ENCODE measurements around the gene HS3ST6.

The HS3ST6 gene

DNA sequence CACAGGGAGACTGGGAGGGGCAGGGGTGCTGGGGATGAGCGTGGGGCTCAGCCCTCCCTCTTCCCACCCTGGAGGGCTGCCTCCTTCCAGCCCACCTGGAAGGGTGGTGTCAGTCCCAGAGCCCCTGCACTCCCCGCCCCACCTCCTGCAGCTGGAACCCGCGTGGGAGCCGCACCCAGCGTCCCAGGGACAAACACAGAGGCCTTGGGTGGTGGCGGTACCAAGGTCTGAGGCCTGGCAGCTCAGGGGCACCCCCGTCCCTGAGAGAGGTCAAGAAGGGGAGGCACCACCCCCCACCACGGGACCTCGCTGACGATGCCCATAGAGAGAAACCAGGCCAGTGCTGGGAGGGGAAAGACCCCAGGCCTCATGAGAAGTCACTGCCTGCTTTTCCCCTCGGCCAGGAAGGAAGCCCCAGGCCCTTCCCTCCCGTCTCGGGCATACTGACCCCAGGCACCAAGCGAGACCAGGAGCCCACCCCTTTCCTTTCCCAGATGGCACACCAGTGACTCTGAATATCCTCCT, 4.1 kb downstream of the HS3ST6 start:
- no peak for TF ChIP-seq TAF1 (IDR thresholded peaks at IDR 0.05; ENCODE audit: borderline replicate concordance, insufficient read depth, low read length)
- no peak for TF ChIP-seq FOXP2 (optimal IDR thresholded peaks at IDR 0.05; ENCODE audit: borderline replicate concordance, extremely low read depth, extremely low read length, insufficient read depth)
- TF ChIP-seq, protein P1, sequence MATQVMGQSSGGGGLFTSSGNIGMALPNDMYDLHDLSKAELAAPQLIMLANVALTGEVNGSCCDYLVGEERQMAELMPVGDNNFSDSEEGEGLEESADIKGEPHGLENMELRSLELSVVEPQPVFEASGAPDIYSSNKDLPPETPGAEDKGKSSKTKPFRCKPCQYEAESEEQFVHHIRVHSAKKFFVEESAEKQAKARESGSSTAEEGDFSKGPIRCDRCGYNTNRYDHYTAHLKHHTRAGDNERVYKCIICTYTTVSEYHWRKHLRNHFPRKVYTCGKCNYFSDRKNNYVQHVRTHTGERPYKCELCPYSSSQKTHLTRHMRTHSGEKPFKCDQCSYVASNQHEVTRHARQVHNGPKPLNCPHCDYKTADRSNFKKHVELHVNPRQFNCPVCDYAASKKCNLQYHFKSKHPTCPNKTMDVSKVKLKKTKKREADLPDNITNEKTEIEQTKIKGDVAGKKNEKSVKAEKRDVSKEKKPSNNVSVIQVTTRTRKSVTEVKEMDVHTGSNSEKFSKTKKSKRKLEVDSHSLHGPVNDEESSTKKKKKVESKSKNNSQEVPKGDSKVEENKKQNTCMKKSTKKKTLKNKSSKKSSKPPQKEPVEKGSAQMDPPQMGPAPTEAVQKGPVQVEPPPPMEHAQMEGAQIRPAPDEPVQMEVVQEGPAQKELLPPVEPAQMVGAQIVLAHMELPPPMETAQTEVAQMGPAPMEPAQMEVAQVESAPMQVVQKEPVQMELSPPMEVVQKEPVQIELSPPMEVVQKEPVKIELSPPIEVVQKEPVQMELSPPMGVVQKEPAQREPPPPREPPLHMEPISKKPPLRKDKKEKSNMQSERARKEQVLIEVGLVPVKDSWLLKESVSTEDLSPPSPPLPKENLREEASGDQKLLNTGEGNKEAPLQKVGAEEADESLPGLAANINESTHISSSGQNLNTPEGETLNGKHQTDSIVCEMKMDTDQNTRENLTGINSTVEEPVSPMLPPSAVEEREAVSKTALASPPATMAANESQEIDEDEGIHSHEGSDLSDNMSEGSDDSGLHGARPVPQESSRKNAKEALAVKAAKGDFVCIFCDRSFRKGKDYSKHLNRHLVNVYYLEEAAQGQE (IDR thresholded peaks at IDR 0.05; ENCODE audit: insufficient read depth in 1 of 2, low read depth in 2 of 2, low read length in 2 of 2) = no peak
- no peak for TF ChIP-seq POLR2AphosphoS5 (IDR thresholded peaks at IDR 0.05; ENCODE audit: low read depth, low read length)
- no peak for TF ChIP-seq SIN3A (IDR thresholded peaks at IDR 0.05; ENCODE audit: borderline replicate concordance, insufficient read depth, low read length)

GRCh38 chr16:1913327-1914083, 4.7 kb downstream of the HS3ST6 start:
- TF ChIP-seq TAF1 (IDR thresholded peaks at IDR 0.05; ENCODE audit: borderline replicate concordance, insufficient read depth, low read length) (no peak), SIN3A (IDR thresholded peaks at IDR 0.05; ENCODE audit: borderline replicate concordance, insufficient read depth, low read length) (no peak), POLR2AphosphoS5 (IDR thresholded peaks at IDR 0.05; ENCODE audit: low read depth, low read length) (no peak)
- TF ChIP-seq, protein P1 (IDR thresholded peaks at IDR 0.05; ENCODE audit: insufficient read depth in 1 of 2, low read depth in 2 of 2, low read length in 2 of 2) = no peak

- no peak for TF ChIP-seq TAF1 (IDR thresholded peaks at IDR 0.05; ENCODE audit: borderline replicate concordance, insufficient read depth, low read length)
- no peak for TF ChIP-seq POLR2AphosphoS5 (IDR thresholded peaks at IDR 0.05; ENCODE audit: low read depth, low read length)
- no peak for TF ChIP-seq SIN3A (IDR thresholded peaks at IDR 0.05; ENCODE audit: borderline replicate concordance, insufficient read depth, low read length)
- TF ChIP-seq, protein P1 (IDR thresholded peaks at IDR 0.05; ENCODE audit: insufficient read depth in 1 of 2, low read depth in 2 of 2, low read length in 2 of 2) = no peak
- no peak for TF ChIP-seq FOXP2 (optimal IDR thresholded peaks at IDR 0.05; ENCODE audit: borderline replicate concordance, extremely low read depth, extremely low read length, insufficient read depth)
Observed at GRCh38 chr16:1912215-1912543, 6.0 kb downstream of the HS3ST6 start.

DNA sequence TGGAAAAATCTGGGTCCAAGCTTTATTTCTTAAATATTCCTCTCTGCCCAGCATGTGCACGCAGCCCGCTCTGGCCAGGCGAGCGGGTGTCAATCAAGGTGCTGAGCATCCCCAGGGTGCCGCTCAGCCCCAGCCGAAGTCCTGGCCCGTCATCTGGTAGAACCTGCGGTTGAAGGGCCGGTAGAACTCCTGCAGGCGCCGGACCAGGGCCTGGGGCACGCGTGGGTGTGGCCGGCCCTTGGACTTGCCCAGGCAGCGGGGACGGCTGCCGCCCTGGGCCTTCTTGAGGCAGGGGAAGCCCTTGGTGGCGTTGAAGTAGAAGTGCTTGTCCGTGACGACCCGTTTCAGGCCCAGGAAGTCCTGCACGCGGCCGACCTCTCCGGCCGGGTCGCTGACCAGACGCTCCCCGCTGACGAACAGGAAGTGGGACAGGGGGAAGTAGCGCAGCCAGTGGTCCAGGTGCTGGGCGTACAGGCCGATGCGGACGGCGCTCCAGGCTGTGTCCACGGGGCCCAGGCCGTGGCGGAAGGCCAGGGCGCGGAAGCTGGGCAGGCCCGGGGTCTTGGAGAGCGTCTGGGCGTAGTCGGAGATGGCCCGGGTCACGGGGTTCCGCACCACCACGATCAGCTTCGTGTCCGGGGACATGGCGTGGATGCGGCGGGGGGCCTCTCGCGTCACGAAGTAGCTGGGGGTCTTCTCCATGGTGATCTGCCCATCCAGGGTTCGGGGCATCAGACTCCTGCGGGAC, 6.6 kb downstream of the HS3ST6 start:
- no peak for TF ChIP-seq SIN3A (IDR thresholded peaks at IDR 0.05; ENCODE audit: borderline replicate concordance, insufficient read depth, low read length)
- TF ChIP-seq, protein P1 (IDR thresholded peaks at IDR 0.05; ENCODE audit: insufficient read depth in 1 of 2, low read depth in 2 of 2, low read length in 2 of 2) = no peak
- TF ChIP-seq FOXP2 (optimal IDR thresholded peaks at IDR 0.05; ENCODE audit: borderline replicate concordance, extremely low read depth, extremely low read length, insufficient read depth) = no peak
- TF ChIP-seq TAF1 (IDR thresholded peaks at IDR 0.05; ENCODE audit: borderline replicate concordance, insufficient read depth, low read length) = no peak
